H1 (cell line): Measurements from ENCODE around the gene CCDC136. TPM values are rescaled to one million over a fixed set of nuclear protein-coding genes. Genes with fewer than 3 reads are reported as not detected.

Source experiments
- CTCF ChIA-PET: fragments of 300-600 bp; sonication (Branson Sonifier 250); formaldehyde crosslinking; loops from one replicate; lab custom pipeline; 2021; ENCODE audit not compliant: partially characterized antibody; lab: Charles Lee
- POLR2A ChIA-PET: fragments of 300-600 bp; sonication (Branson Sonifier 250); formaldehyde crosslinking; loops from one replicate; lab custom pipeline; 2021; ENCODE audit warnings: inconsistent platforms; ENCODE audit not compliant: partially characterized antibody; lab: Charles Lee
- DNase-seq, 2 experiments: peaks; one replicate each; pipeline versions ENCODE4 v3.0.0 to v3.0.0-alpha.2; 2010 to 2022; ENCODE audit warnings: low spot score in 2 of 2, low read depth in 1 of 2, mixed read lengths in 1 of 2
- FAIRE-seq: peaks from 2 replicates; lab custom pipeline; 2011; peaks lifted over from hg19 to GRCh38; lab: Jason Lieb, UNC
- H2AFZ ChIP-seq: 2 replicates; pipeline ENCODE4 v1.8.1; 2012; ENCODE audit warnings: low read length, inconsistent platforms
- H2AK5ac ChIP-seq: 2 replicates; pipeline ENCODE4 v1.6.1; 2013; ENCODE audit warnings: low read depth, low read length
- H2BK120ac ChIP-seq: replicated peaks from 2 replicates; pipeline ENCODE3; 2013; ENCODE audit warnings: low read depth, low read length, inconsistent platforms
- H2BK12ac ChIP-seq: 2 replicates; pipeline ENCODE4 v1.6.1; 2013; ENCODE audit warnings: low read depth, low read length
- H2BK15ac ChIP-seq: 2 replicates; pipeline ENCODE4 v1.6.1; 2013; ENCODE audit warnings: low read length
- H2BK20ac ChIP-seq: 2 replicates; pipeline ENCODE4 v1.6.1; 2013; ENCODE audit warnings: low read length
- H2BK5ac ChIP-seq: 2 replicates; pipeline ENCODE4 v1.6.1; 2013; ENCODE audit warnings: low read depth, low read length
- H3K14ac ChIP-seq: 2 replicates; pipeline ENCODE4 v1.6.1; 2013; ENCODE audit warnings: inconsistent platforms; ENCODE audit not compliant: insufficient read length
- H3K18ac ChIP-seq: 2 replicates; pipeline ENCODE4 v1.6.1; 2013; ENCODE audit warnings: low read length; ENCODE audit errors: extremely low read depth
- H3K23ac ChIP-seq: 2 replicates; pipeline ENCODE4 v1.6.1; 2013; ENCODE audit warnings: inconsistent platforms; ENCODE audit not compliant: insufficient read length
- H3K23me2 ChIP-seq: 2 replicates; pipeline ENCODE4 v1.6.1; 2013; ENCODE audit warnings: low read depth, low read length
- H3K27ac ChIP-seq: 2 replicates; pipeline ENCODE4 v1.6.1; 2011; ENCODE audit warnings: low read depth, low read length, inconsistent platforms
- H3K27me3 ChIP-seq, 4 experiments: replicated peaks in 1 of 4; 1 replicate in 1 of 4; 2 replicates in 3 of 4; pipeline versions ENCODE4 v1.6.1 to v1.8.1; 2011 to 2013; ENCODE audit warnings: low read length in 3 of 4, mild to moderate bottlenecking in 3 of 4, inconsistent platforms in 2 of 4, mixed read lengths in 2 of 4, moderate library complexity in 1 of 4; ENCODE audit not compliant: control insufficient read depth in 3 of 4, insufficient read depth in 3 of 4; ENCODE audit errors: extremely low read depth in 1 of 4
- H3K36me3 ChIP-seq, 4 experiments: 2 replicates each; pipeline versions ENCODE4 v1.6.1 to v1.8.1; 2011 to 2013; ENCODE audit warnings: mild to moderate bottlenecking in 4 of 4, low read length in 3 of 4, moderate library complexity in 2 of 4, control low read depth in 1 of 4, inconsistent platforms in 1 of 4; ENCODE audit not compliant: insufficient read depth in 4 of 4, control insufficient read depth in 2 of 4
- H3K4ac ChIP-seq: replicated peaks from 2 replicates; pipeline ENCODE3; 2013; ENCODE audit warnings: low read length, low read depth, mixed read lengths, inconsistent platforms; ENCODE audit not compliant: insufficient read length
- H3K4me1 ChIP-seq, 4 experiments: replicated peaks in 1 of 4; 1 replicate in 1 of 4; 2 replicates in 3 of 4; pipeline versions ENCODE4 v1.6.1 to v1.8.1; 2011 to 2013; ENCODE audit warnings: low read length in 3 of 4, inconsistent platforms in 2 of 4, mixed read lengths in 1 of 4; ENCODE audit not compliant: insufficient read depth in 4 of 4, control insufficient read depth in 3 of 4
- H3K4me2 ChIP-seq, 2 experiments: 2 replicates each; pipeline versions ENCODE4 v1.6.1 to v1.8.1; 2011 to 2013; ENCODE audit warnings: low read depth in 2 of 2, low read length in 2 of 2, control low read depth in 1 of 2, inconsistent platforms in 1 of 2, mild to moderate bottlenecking in 1 of 2; ENCODE audit not compliant: insufficient read depth in 1 of 2
- H3K4me3 ChIP-seq, 4 experiments: fragments of 200-600, 300-600 bp in 1 of 4; sonication (generic), shearing (Covaris generic), sonication (Bioruptor Twin) in 1 of 4; 2 replicates each; pipeline versions ENCODE4 v1.5.1 to v1.8.1; 2011 to 2016; ENCODE audit warnings: low read length in 4 of 4, low read depth in 3 of 4, control low read depth in 2 of 4, inconsistent platforms in 2 of 4, mild to moderate bottlenecking in 2 of 4, mixed read lengths in 1 of 4, moderate library complexity in 1 of 4; ENCODE audit not compliant: insufficient read depth in 2 of 4; ENCODE audit errors: extremely low read depth in 1 of 4
- H3K56ac ChIP-seq: replicated peaks from 2 replicates; pipeline ENCODE3; 2013; ENCODE audit warnings: low read depth, mild to moderate bottlenecking, mixed read lengths, low read length, inconsistent platforms; ENCODE audit not compliant: insufficient read length
- H3K79me1 ChIP-seq: 2 replicates; pipeline ENCODE4 v1.6.1; 2013; ENCODE audit warnings: low read depth, low read length, control low read depth
- H3K79me2 ChIP-seq, 2 experiments: 2 replicates each; pipeline versions ENCODE4 v1.6.1 to v1.8.1; 2012 to 2013; ENCODE audit warnings: low read length in 2 of 2, mild to moderate bottlenecking in 2 of 2, inconsistent platforms in 1 of 2; ENCODE audit not compliant: insufficient read depth in 2 of 2, control insufficient read depth in 1 of 2
- H3K9ac ChIP-seq, 4 experiments: replicated peaks in 1 of 4; 1 replicate in 1 of 4; 2 replicates in 3 of 4; pipeline versions ENCODE4 v1.6.1 to v1.8.1; 2011 to 2013; ENCODE audit warnings: low read depth in 3 of 4, low read length in 3 of 4, control low read depth in 2 of 4, mild to moderate bottlenecking in 2 of 4, moderate library complexity in 2 of 4, inconsistent platforms in 1 of 4; ENCODE audit errors: extremely low read depth in 1 of 4
- H3K9me3 ChIP-seq, 2 experiments: 2 replicates each; pipeline versions ENCODE4 v1.6.1 to v1.8.1; 2012 to 2013; ENCODE audit warnings: mild to moderate bottlenecking in 2 of 2, moderate library complexity in 2 of 2, control low read depth in 1 of 2, inconsistent platforms in 1 of 2, low read depth in 1 of 2, low read length in 1 of 2, mixed read lengths in 1 of 2; ENCODE audit not compliant: insufficient read depth in 2 of 2
- H4K20me1 ChIP-seq, 2 experiments: replicated peaks in 1 of 2; 2 replicates each; pipeline versions ENCODE3 to v1.8.1; 2011 to 2013; ENCODE audit warnings: inconsistent platforms in 2 of 2, low read length in 2 of 2, mild to moderate bottlenecking in 1 of 2; ENCODE audit not compliant: insufficient read depth in 2 of 2, control insufficient read depth in 1 of 2
- H4K5ac ChIP-seq: 2 replicates; pipeline ENCODE4 v1.6.1; 2013; ENCODE audit warnings: low read length, low read depth, mixed read lengths, inconsistent platforms; ENCODE audit not compliant: insufficient read length
- H4K8ac ChIP-seq: 2 replicates; pipeline ENCODE4 v1.8.0; 2013; ENCODE audit warnings: mild to moderate bottlenecking, moderate library complexity, low read length, inconsistent platforms; ENCODE audit not compliant: insufficient read depth; ENCODE audit errors: extremely low read depth
- H4K91ac ChIP-seq: replicated peaks from 2 replicates; pipeline ENCODE3; 2013; ENCODE audit warnings: low read length, mixed read lengths, inconsistent platforms; ENCODE audit not compliant: insufficient read length
- BACH1 ChIP-seq: IDR thresholded peaks from 2 replicates; pipeline ENCODE4 v1.6.1; 2012; ENCODE audit warnings: low read length, improper control_type of control experiment
- CHD2 ChIP-seq: IDR thresholded peaks from 2 replicates; pipeline ENCODE4 v1.6.1; 2012; ENCODE audit warnings: low read length, improper control_type of control experiment
- MAFK ChIP-seq: IDR thresholded peaks from 2 replicates; pipeline ENCODE4 v1.6.1; 2012; ENCODE audit warnings: low read depth, mild to moderate bottlenecking, improper control_type of control experiment, low read length
- RFX5 ChIP-seq: IDR thresholded peaks from 2 replicates; pipeline ENCODE4 v1.6.1; 2011; ENCODE audit warnings: low read depth, low read length, improper control_type of control experiment, borderline replicate concordance
- SAP30 ChIP-seq: fragments of 300-600 bp; sonication (generic); IDR thresholded peaks from 2 replicates; pipeline ENCODE4 v1.7.1; 2012; ENCODE audit warnings: low read length, moderate library complexity, mild to moderate bottlenecking, inconsistent platforms; ENCODE audit not compliant: insufficient read depth, insufficient replicate concordance
- TBP ChIP-seq: IDR thresholded peaks from 2 replicates; pipeline ENCODE4 v1.6.1; 2011; ENCODE audit warnings: low read depth, low read length, improper control_type of control experiment
- ZNF274 ChIP-seq: IDR thresholded peaks from 2 replicates; pipeline ENCODE4 v1.7.0; 2012; ENCODE audit warnings: low read length, borderline replicate concordance; ENCODE audit errors: extremely low read depth
- WGBS, 2 experiments: shearing (Covaris generic) in 1 of 2; methylation state at CpG; one replicate each; pipeline versions ENCODE4 v1.1.6 to v1.1.7; 2013 to 2015; ENCODE audit warnings: low lambda C conversion rate in 2 of 2, mixed read lengths in 2 of 2, inconsistent platforms in 1 of 2, low coverage in 1 of 2, missing lambda C conversion rate in 1 of 2; ENCODE audit not compliant: insufficient replicate concordance in 2 of 2, insufficient coverage in 1 of 2, insufficient read length in 1 of 2; ENCODE audit errors: extremely low coverage in 1 of 2, missing lambda C conversion rate in 1 of 2; 5-methylcytosine and 5-hydroxymethylcytosine counted together
- polyA plus RNA-seq, 7 experiments: library from polyadenylated mRNA; depleted of rRNA in 3 of 7; stranded (reverse) in 5 of 7; unstranded in 2 of 7; fragments of >200 nt in 5 of 7; fragments of 200-250 nt in 2 of 7; gene quantifications; 1 replicate in 5 of 7; 2 replicates in 1 of 7; 4 replicates in 1 of 7; pipeline versions ENCODE4 v1.2.1 to v1.2.3, GENCODE V29; 2011 to 2013; ENCODE audit warnings: missing spikeins in 2 of 7, mixed read lengths in 2 of 7
- total RNA-seq: library from RNA; stranded (reverse); fragmentation: NEBNext Ultra II Directional; extraction: Animal tissue kit (Norgen Biotek cat#: 25700); gene quantifications from 2 replicates; pipeline ENCODE4 v1.2.1, GENCODE V29; 2021
- TF ChIP-seq, protein P1 (sequence below), 3 experiments: IDR thresholded peaks; 1 replicate in 2 of 3; 2 replicates in 1 of 3; pipeline versions ENCODE4 v1.5.1 to v1.6.1; 2011; ENCODE audit warnings: low read length in 3 of 3, mild to moderate bottlenecking in 3 of 3, inconsistent platforms in 2 of 3, low read depth in 1 of 3, moderate library complexity in 1 of 3; ENCODE audit not compliant: insufficient read depth in 1 of 3; ENCODE audit errors: control extremely low read depth in 1 of 3
- TF ChIP-seq, protein P2 (sequence below): IDR thresholded peaks from 2 replicates; pipeline ENCODE4 v1.6.1; 2011; ENCODE audit warnings: low read depth, mild to moderate bottlenecking, low read length; ENCODE audit not compliant: insufficient read depth

CCDC136 gene
- total and polyA plus RNA-seq, 2 of the 8 experiments (the other 6 are each of a cell fraction or from before 2014, with no cell fraction given), result 35.6 to 47.7 TPM

DNA sequence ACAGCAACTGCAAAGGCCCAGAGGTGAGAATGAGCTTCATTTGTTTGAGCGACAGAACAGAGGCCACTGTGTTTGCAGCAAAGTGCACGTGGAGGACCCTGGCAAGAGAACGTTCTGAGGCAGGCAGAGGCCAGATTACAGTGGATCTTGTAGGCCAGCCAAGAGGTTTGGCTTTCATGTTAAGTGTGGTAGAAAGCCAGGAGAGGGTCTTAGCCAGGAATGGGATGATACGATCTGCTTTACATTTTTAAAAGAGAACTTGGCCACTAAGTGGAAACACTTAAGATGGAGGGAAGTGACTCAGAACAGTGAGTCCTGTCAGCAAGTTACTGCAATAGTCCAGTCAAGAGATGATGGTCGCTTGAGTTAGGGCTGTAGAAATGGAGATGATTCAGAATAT, 4.6 kb downstream of the CCDC136 start:
- no peak overlapping the region for H3K18ac ChIP-seq
- H3K4me3 ChIP-seq, result no peak overlapping the region
- no peaks in the 10 kb centered on the region for H4K20me1 ChIP-seq
- no peak overlapping the region for H3K14ac ChIP-seq
- peaks cover 6 to 11% (median 7%) of the 10 kb centered on the region in 4 experiments for H3K4me1 ChIP-seq
- H2BK120ac ChIP-seq, result no peak overlapping the region
- H2BK5ac ChIP-seq, result no peak overlapping the region
- H4K5ac ChIP-seq, result no peak overlapping the region
- no peak overlapping the region; a peak in 1 of 7 replicates for H3K9ac ChIP-seq
- H3K23me2 ChIP-seq, result peaks cover 5% of the 10 kb centered on the region; the same call in 1 of the 2 replicates
- no peak for TF ChIP-seq TBP
- TF ChIP-seq, protein P1, sequence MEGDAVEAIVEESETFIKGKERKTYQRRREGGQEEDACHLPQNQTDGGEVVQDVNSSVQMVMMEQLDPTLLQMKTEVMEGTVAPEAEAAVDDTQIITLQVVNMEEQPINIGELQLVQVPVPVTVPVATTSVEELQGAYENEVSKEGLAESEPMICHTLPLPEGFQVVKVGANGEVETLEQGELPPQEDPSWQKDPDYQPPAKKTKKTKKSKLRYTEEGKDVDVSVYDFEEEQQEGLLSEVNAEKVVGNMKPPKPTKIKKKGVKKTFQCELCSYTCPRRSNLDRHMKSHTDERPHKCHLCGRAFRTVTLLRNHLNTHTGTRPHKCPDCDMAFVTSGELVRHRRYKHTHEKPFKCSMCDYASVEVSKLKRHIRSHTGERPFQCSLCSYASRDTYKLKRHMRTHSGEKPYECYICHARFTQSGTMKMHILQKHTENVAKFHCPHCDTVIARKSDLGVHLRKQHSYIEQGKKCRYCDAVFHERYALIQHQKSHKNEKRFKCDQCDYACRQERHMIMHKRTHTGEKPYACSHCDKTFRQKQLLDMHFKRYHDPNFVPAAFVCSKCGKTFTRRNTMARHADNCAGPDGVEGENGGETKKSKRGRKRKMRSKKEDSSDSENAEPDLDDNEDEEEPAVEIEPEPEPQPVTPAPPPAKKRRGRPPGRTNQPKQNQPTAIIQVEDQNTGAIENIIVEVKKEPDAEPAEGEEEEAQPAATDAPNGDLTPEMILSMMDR (IDR thresholded peaks at IDR 0.05; ENCODE audit: control extremely low read depth in 1 of 3, insufficient read depth in 1 of 3, low read depth in 1 of 3, low read length in 3 of 3), result no peak
- TF ChIP-seq, protein P2, sequence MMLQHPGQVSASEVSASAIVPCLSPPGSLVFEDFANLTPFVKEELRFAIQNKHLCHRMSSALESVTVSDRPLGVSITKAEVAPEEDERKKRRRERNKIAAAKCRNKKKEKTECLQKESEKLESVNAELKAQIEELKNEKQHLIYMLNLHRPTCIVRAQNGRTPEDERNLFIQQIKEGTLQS, result no peak
- no peak for TF ChIP-seq ZNF274
- no peak for TF ChIP-seq MAFK
- no peak for TF ChIP-seq CHD2
- TF ChIP-seq RFX5, result no peak
- no peak for TF ChIP-seq SAP30
- no peak for TF ChIP-seq BACH1
- no peak overlapping the region for H3K23ac ChIP-seq
- POLR2A ChIA-PET, result interaction anchor here (0.9 to 2.4 kb wide), 5 partner anchors 9 to 342 kb away, joined by 3 to 9 read pairs (median 3); no protein-coding TSS in a partner anchor
- H3K4me2 ChIP-seq, result no peak overlapping the region
- H3K4ac ChIP-seq, result no peak overlapping the region
- no peak overlapping the region for H2AFZ ChIP-seq
- H4K91ac ChIP-seq, result no peak overlapping the region
- no peak for FAIRE-seq
- H3K56ac ChIP-seq, result no peak overlapping the region
- no peaks in the 10 kb centered on the region for H3K27me3 ChIP-seq
- no peak overlapping the region for H2BK20ac ChIP-seq
- no peak overlapping the region for H3K27ac ChIP-seq
- H3K79me1 ChIP-seq, result no peaks in the 10 kb centered on the region
- H3K36me3 ChIP-seq, result peaks cover 2 to 24% (median 7%) of the 10 kb centered on the region in 4 experiments; a peak in 6 of 8 replicates
- no peak for DNase-seq
- no peaks in the 10 kb centered on the region for H3K79me2 ChIP-seq
- CTCF ChIA-PET, result interaction anchor here (0.9 to 5.8 kb wide), 4 partner anchors 10 to 85 kb away, joined by 3 to 42 read pairs (median 6); no protein-coding TSS in a partner anchor
- no peak overlapping the region for H2BK15ac ChIP-seq
- H2AK5ac ChIP-seq, result no peak overlapping the region
- no peak overlapping the region for H4K8ac ChIP-seq
- 94% methylated on average over 4 of the region's 5 CpGs; no CpG with 5 or more reads in 1 of the 2 experiments for WGBS, 2 experiments
- no peak overlapping the region for H2BK12ac ChIP-seq
- H3K9me3 ChIP-seq, result no peaks in the 10 kb centered on the region
